Lower leg skin (tissue), 3 donors: ENCODE results near the gene MBNL3.

Experiments
- CTCF ChIP-seq, 3 donors: fragments of 450-650 bp; IDR thresholded peaks; one replicate each; pipeline ENCODE4 v1.5.1; 2016; ENCODE audit warnings: antibody characterized with exemption in 3 of 3, mild to moderate bottlenecking in 3 of 3, moderate library complexity in 2 of 3
- POLR2A ChIP-seq, 2 donors: fragments of 450-650 bp; IDR thresholded peaks; one replicate each; pipeline ENCODE4 v1.6.1; 2016 to 2017; ENCODE audit warnings: antibody characterized with exemption in 2 of 2, mild to moderate bottlenecking in 1 of 2, moderate library complexity in 1 of 2

GRCh38 chrX:132488819-132489577, at the start of gene MBNL3:
- TF ChIP-seq POLR2A (IDR thresholded peaks at IDR 0.05) (no peak), CTCF (IDR thresholded peaks at IDR 0.05) (no peak)
